DND-41 (cell line): ENCODE data around the gene STK11.

Experiments
- CTCF ChIP-seq: IDR thresholded peaks from 2 replicates; pipeline ENCODE4 v1.5.1; 2012; ENCODE audit warnings: borderline replicate concordance, low read length, moderate library complexity, mild to moderate bottlenecking; ENCODE audit not compliant: poor library complexity, severe bottlenecking; ENCODE audit errors: extremely low read depth
- EZH2 ChIP-seq: IDR thresholded peaks from 3 replicates; pipeline ENCODE4 v1.6.1; 2012; ENCODE audit warnings: borderline replicate concordance, low read depth, mild to moderate bottlenecking, moderate library complexity, low read length, inconsistent platforms; ENCODE audit not compliant: severe bottlenecking

GRCh38 chr19:1255186-1256161 is 49.9 kb downstream of the STK11 start:
- TF ChIP-seq CTCF = no peak
- no peak for TF ChIP-seq EZH2
